Astrocyte (in vitro differentiated cells and primary cell): ENCODE data around the gene HLF.

Experiments used
- CTCF ChIP-seq: IDR thresholded peaks from 2 replicates; pipeline ENCODE4 v1.5.1; 2011; ENCODE audit warnings: low read depth, mild to moderate bottlenecking, inconsistent platforms, low read length, moderate library complexity; ENCODE audit not compliant: insufficient read depth
- EZH2 ChIP-seq: IDR thresholded peaks from 2 replicates; pipeline ENCODE4 v1.6.1; 2012; ENCODE audit warnings: mild to moderate bottlenecking, low read length, inconsistent platforms; ENCODE audit not compliant: insufficient read depth

GRCh38 chr17:55326030-55326429 lies 61.3 kb downstream of the HLF start:
- TF ChIP-seq CTCF, result no peak
- no peak for TF ChIP-seq EZH2
